Ectodermal cell (in vitro differentiated cells): ENCODE results near the gene CCDC106.

Experiments
- H3K27ac ChIP-seq: 2 replicates; pipeline ENCODE4 v1.7.0; 2013; ENCODE audit warnings: mild to moderate bottlenecking, low read depth, low read length; ENCODE audit not compliant: insufficient read depth, poor library complexity, severe bottlenecking
- H3K27me3 ChIP-seq: 2 replicates; pipeline ENCODE4 v1.7.0; 2013; ENCODE audit warnings: mild to moderate bottlenecking, low read length; ENCODE audit not compliant: insufficient read depth, control insufficient read depth, poor library complexity, severe bottlenecking
- H3K36me3 ChIP-seq: one replicate; pipeline ENCODE4 v1.7.0; 2013; ENCODE audit warnings: low read length; ENCODE audit not compliant: control insufficient read depth, insufficient read depth
- H3K4me1 ChIP-seq: one replicate; pipeline ENCODE4 v1.7.0; 2013; ENCODE audit warnings: low read length; ENCODE audit not compliant: control insufficient read depth, insufficient read depth
- H3K4me3 ChIP-seq: 2 replicates; pipeline ENCODE4 v1.7.0; 2013; ENCODE audit warnings: low read depth, low read length, control low read depth; ENCODE audit not compliant: insufficient read depth
- H3K9me3 ChIP-seq: 2 replicates; pipeline ENCODE4 v1.7.0; 2013; ENCODE audit warnings: mild to moderate bottlenecking, low read length, moderate library complexity; ENCODE audit not compliant: control insufficient read depth
- WGBS, 2 experiments: methylation state at CpG; one replicate each; pipeline ENCODE4 v1.1.7; 2013; ENCODE audit warnings: missing lambda C conversion rate in 2 of 2; 5-methylcytosine and 5-hydroxymethylcytosine counted together

The CCDC106 gene

GRCh38 chr19:55659822-55660221 is 11.8 kb downstream of the CCDC106 start:
- WGBS, 2 experiments = 90 to 93% methylated on average over 6 to 8 of the region's 9 CpGs
- Histone ChIP-seq H3K36me3 (peaks cover 42% of the 10 kb centered on the region), H3K27me3 (no peaks in the 10 kb centered on the region), H3K4me3 (no peak overlapping the region), H3K9me3 (no peaks in the 10 kb centered on the region), H3K4me1 (peaks cover 14% of the 10 kb centered on the region), H3K27ac (no peak overlapping the region)

GRCh38 chr19:55660404-55660803 is 12.4 kb downstream of the CCDC106 start:
- no peaks in the 10 kb centered on the region for H3K9me3 ChIP-seq
- H3K4me3 ChIP-seq = no peak overlapping the region
- 95 to 97% methylated on average over 9 to 12 of the region's 12 CpGs for WGBS, 2 experiments
- peaks cover 45% of the 10 kb centered on the region for H3K36me3 ChIP-seq
- H3K4me1 ChIP-seq = peaks cover 14% of the 10 kb centered on the region
- H3K27me3 ChIP-seq = no peaks in the 10 kb centered on the region
- no peak overlapping the region for H3K27ac ChIP-seq

GRCh38 chr19:55660991-55661390 is 13.0 kb downstream of the CCDC106 start:
- Histone ChIP-seq H3K4me1 (peaks cover 14% of the 10 kb centered on the region), H3K27ac (no peak overlapping the region), H3K9me3 (no peaks in the 10 kb centered on the region), H3K27me3 (no peaks in the 10 kb centered on the region), H3K4me3 (no peak overlapping the region), H3K36me3 (peaks cover 47% of the 10 kb centered on the region)
- WGBS, 2 experiments = 94 to 95% methylated on average over 16 of the region's 16 CpGs

GRCh38 chr19:55661826-55662225 is 13.8 kb downstream of the CCDC106 start:
- H3K27ac ChIP-seq = no peak overlapping the region
- H3K36me3 ChIP-seq = peaks cover 56% of the 10 kb centered on the region
- 90 to 91% methylated on average over 7 of the region's 7 CpGs for WGBS, 2 experiments
- no peaks in the 10 kb centered on the region for H3K9me3 ChIP-seq
- H3K27me3 ChIP-seq = no peaks in the 10 kb centered on the region
- peaks cover 8% of the 10 kb centered on the region for H3K4me1 ChIP-seq
- H3K4me3 ChIP-seq = no peak overlapping the region

- Histone ChIP-seq H3K9me3 (no peaks in the 10 kb centered on the region), H3K36me3 (peaks cover 77% of the 10 kb centered on the region), H3K27ac (no peak overlapping the region), H3K4me1 (no peaks in the 10 kb centered on the region), H3K4me3 (no peak overlapping the region), H3K27me3 (no peaks in the 10 kb centered on the region)
- WGBS, 2 experiments = 92 to 93% methylated on average over 20 of the region's 20 CpGs
These were observed 16.0 kb downstream of the CCDC106 start for GRCh38 chr19:55663846-55664536.

- Histone ChIP-seq H3K9me3 (no peaks in the 10 kb centered on the region), H3K4me1 (no peaks in the 10 kb centered on the region), H3K36me3 (peaks cover 77% of the 10 kb centered on the region), H3K4me3 (no peak overlapping the region), H3K27ac (no peak overlapping the region), H3K27me3 (no peaks in the 10 kb centered on the region)
- WGBS, 2 experiments = 93 to 95% methylated on average over 12 of the region's 12 CpGs
These were observed 18.5 kb downstream of the CCDC106 start for GRCh38 chr19:55666343-55667005.

GRCh38 chr19:55667006-55667381 is 19.0 kb downstream of the CCDC106 start:
- Histone ChIP-seq H3K36me3 (peaks cover 71% of the 10 kb centered on the region), H3K4me1 (no peaks in the 10 kb centered on the region), H3K9me3 (no peaks in the 10 kb centered on the region), H3K4me3 (no peak overlapping the region), H3K27me3 (no peaks in the 10 kb centered on the region), H3K27ac (no peak overlapping the region)
- 95 to 98% methylated on average over 4 of the region's 4 CpGs for WGBS, 2 experiments

- Histone ChIP-seq H3K9me3 (no peaks in the 10 kb centered on the region), H3K27me3 (no peaks in the 10 kb centered on the region), H3K36me3 (peaks cover 68% of the 10 kb centered on the region), H3K4me1 (no peaks in the 10 kb centered on the region), H3K27ac (no peak overlapping the region), H3K4me3 (no peak overlapping the region)
- WGBS, 2 experiments = 93 to 97% methylated on average over 12 of the region's 12 CpGs
These were observed 19.5 kb downstream of the CCDC106 start for GRCh38 chr19:55667511-55667910.

- Histone ChIP-seq H3K36me3 (peaks cover 64% of the 10 kb centered on the region), H3K27ac (no peak overlapping the region), H3K4me1 (no peaks in the 10 kb centered on the region), H3K9me3 (no peaks in the 10 kb centered on the region), H3K27me3 (no peaks in the 10 kb centered on the region), H3K4me3 (no peak overlapping the region)
- 95 to 97% methylated on average over 11 of the region's 11 CpGs for whole genome bisulfite sequencing, 2 experiments
These were observed 19.9 kb downstream of the CCDC106 start for GRCh38 chr19:55667958-55668357.

- 90 to 93% methylated on average over 30 of the region's 30 CpGs for WGBS, 2 experiments
- Histone ChIP-seq H3K9me3 (no peaks in the 10 kb centered on the region), H3K27ac (no peak overlapping the region), H3K36me3 (peaks cover 55% of the 10 kb centered on the region), H3K4me3 (no peak overlapping the region), H3K27me3 (no peaks in the 10 kb centered on the region), H3K4me1 (peaks cover 4% of the 10 kb centered on the region)
These were observed 20.8 kb downstream of the CCDC106 start for GRCh38 chr19:55668603-55669348.
